ENCODE results near the gene DPEP1.
"Not testable (repeated sequence)": the region's sequence is repeated elsewhere in the genome, so short reads cannot be mapped to it uniquely, and the experiment has no call there.

The DPEP1 gene

GRCh38 chr16:89570342-89570923 lies 43.0 kb upstream of the DPEP1 start:
- Histone ChIP-seq H3K36me3 (replicated peaks; ENCODE audit: insufficient read depth, low read length) (no peaks in the 10 kb centered on the region), H3K4me1 (ENCODE audit: low read length) (no peaks in the 10 kb centered on the region), H3K4me2 (ENCODE audit: low read depth, low read length) (no peak overlapping the region), H2AFZ (ENCODE audit: low read length) (no peak overlapping the region), H3K9ac (ENCODE audit: low read length) (no peak overlapping the region), H4K20me1 (ENCODE audit: insufficient read depth, low read length) (no peaks in the 10 kb centered on the region), H3F3A (ENCODE audit: insufficient read depth, low read length) (peaks cover 4% of the 10 kb centered on the region; the same call in 1 of the 2 replicates), H3K27me3 (replicated peaks; ENCODE audit: insufficient read depth, low read length) (0 out of 2 replicates have a peak, but pooled peaks cover 7% of the 10 kb centered on the region), H3K27ac (ENCODE audit: low read length) (no peak overlapping the region), H3K4me3 (ENCODE audit: low read length) (no peak overlapping the region), H3K79me2 (ENCODE audit: low read length) (no peaks in the 10 kb centered on the region), H3K9me3 (replicated peaks; ENCODE audit: insufficient read depth, low read length) (no peaks in the 10 kb centered on the region), H3K9me2 (replicated peaks; ENCODE audit: insufficient read depth, low read length) (no peaks in the 10 kb centered on the region)
- no peak for TF ChIP-seq EZH2 (optimal IDR thresholded peaks at IDR 0.05; ENCODE audit: low read depth, low read length)
- TF ChIP-seq CTCF (IDR thresholded peaks at IDR 0.05; ENCODE audit: low read length): no peak
- TF ChIP-seq EZH2phosphoT487 (IDR thresholded peaks at IDR 0.05; ENCODE audit: low read length): no peak
- no peak for DNase-seq

GRCh38 chr16:89570983-89571598 lies 42.4 kb upstream of the DPEP1 start:
- H3F3A ChIP-seq (ENCODE audit: insufficient read depth, low read length); H3K27ac ChIP-seq (ENCODE audit: low read length); H3K9me3 ChIP-seq (replicated peaks; ENCODE audit: insufficient read depth, low read length); H4K20me1 ChIP-seq (ENCODE audit: insufficient read depth, low read length); H3K27me3 ChIP-seq (replicated peaks; ENCODE audit: insufficient read depth, low read length); H3K4me3 ChIP-seq (ENCODE audit: low read length); H2AFZ ChIP-seq (ENCODE audit: low read length); H3K4me2 ChIP-seq (ENCODE audit: low read depth, low read length); H3K79me2 ChIP-seq (ENCODE audit: low read length); H3K9me2 ChIP-seq (replicated peaks; ENCODE audit: insufficient read depth, low read length); H3K36me3 ChIP-seq (replicated peaks; ENCODE audit: insufficient read depth, low read length); H3K9ac ChIP-seq (ENCODE audit: low read length); H3K4me1 ChIP-seq (ENCODE audit: low read length); DNase-seq: not testable (repeated sequence)

- Histone ChIP-seq H3F3A (ENCODE audit: insufficient read depth, low read length) (no peaks in the 10 kb centered on the region), H3K9ac (ENCODE audit: low read length) (no peak overlapping the region), H4K20me1 (ENCODE audit: insufficient read depth, low read length) (no peaks in the 10 kb centered on the region), H3K4me1 (ENCODE audit: low read length) (no peaks in the 10 kb centered on the region), H3K79me2 (ENCODE audit: low read length) (no peaks in the 10 kb centered on the region), H3K9me2 (replicated peaks; ENCODE audit: insufficient read depth, low read length) (no peaks in the 10 kb centered on the region), H3K36me3 (replicated peaks; ENCODE audit: insufficient read depth, low read length) (no peaks in the 10 kb centered on the region), H3K27ac (ENCODE audit: low read length) (no peak overlapping the region), H3K4me2 (ENCODE audit: low read depth, low read length) (no peak overlapping the region), H3K27me3 (replicated peaks; ENCODE audit: insufficient read depth, low read length) (0 out of 2 replicates have a peak, but pooled peaks cover 7% of the 10 kb centered on the region), H3K4me3 (ENCODE audit: low read length) (no peak overlapping the region), H3K9me3 (replicated peaks; ENCODE audit: insufficient read depth, low read length) (no peaks in the 10 kb centered on the region), H2AFZ (ENCODE audit: low read length) (no peak overlapping the region)
- TF ChIP-seq EZH2phosphoT487 (IDR thresholded peaks at IDR 0.05; ENCODE audit: low read length): no peak
- no peak for TF ChIP-seq CTCF (IDR thresholded peaks at IDR 0.05; ENCODE audit: low read length)
- TF ChIP-seq EZH2 (optimal IDR thresholded peaks at IDR 0.05; ENCODE audit: low read depth, low read length): no peak
- no peak for DNase-seq
Observed at GRCh38 chr16:89571636-89572035, 41.8 kb upstream of the DPEP1 start.

- H4K20me1 ChIP-seq (ENCODE audit: insufficient read depth, low read length): no peaks in the 10 kb centered on the region
- H3K27me3 ChIP-seq (replicated peaks; ENCODE audit: insufficient read depth, low read length): 0 out of 2 replicates have a peak, but pooled peaks cover 7% of the 10 kb centered on the region
- TF ChIP-seq CTCF (IDR thresholded peaks at IDR 0.05; ENCODE audit: low read length) (no peak), EZH2phosphoT487 (IDR thresholded peaks at IDR 0.05; ENCODE audit: low read length) (no peak), EZH2 (optimal IDR thresholded peaks at IDR 0.05; ENCODE audit: low read depth, low read length) (no peak)
- no peaks in the 10 kb centered on the region for H3F3A ChIP-seq (ENCODE audit: insufficient read depth, low read length)
- no peaks in the 10 kb centered on the region for H3K9me3 ChIP-seq (replicated peaks; ENCODE audit: insufficient read depth, low read length)
- DNase-seq: no peak
- no peak overlapping the region for H3K9ac ChIP-seq (ENCODE audit: low read length)
- no peak overlapping the region for H2AFZ ChIP-seq (ENCODE audit: low read length)
- no peak overlapping the region for H3K27ac ChIP-seq (ENCODE audit: low read length)
- no peaks in the 10 kb centered on the region for H3K9me2 ChIP-seq (replicated peaks; ENCODE audit: insufficient read depth, low read length)
- no peaks in the 10 kb centered on the region for H3K4me1 ChIP-seq (ENCODE audit: low read length)
- no peak overlapping the region for H3K4me2 ChIP-seq (ENCODE audit: low read depth, low read length)
- H3K4me3 ChIP-seq (ENCODE audit: low read length): no peak overlapping the region
- H3K79me2 ChIP-seq (ENCODE audit: low read length): no peaks in the 10 kb centered on the region
- H3K36me3 ChIP-seq (replicated peaks; ENCODE audit: insufficient read depth, low read length): no peaks in the 10 kb centered on the region
Observed at GRCh38 chr16:89572073-89572484, 41.4 kb upstream of the DPEP1 start.

All from MM.1S (cell line).